Nephron progenitor cell (in vitro differentiated cells): Measurements from ENCODE around the gene COL4A3.
A peak's percentile ranks its signal among the peaks of the same experiment; 100 is the strongest.

Experiments used
- DNase-seq: peaks from one replicate; pipeline ENCODE4 v3.0.0; 2021
- H3K27ac Mint-ChIP-seq: 2 replicates; pipeline ENCODE4 v1.8.0; 2021; ENCODE audit warnings: mild to moderate bottlenecking, moderate library complexity, mixed read lengths
- H3K27me3 Mint-ChIP-seq: 2 replicates; pipeline ENCODE4 v1.8.0; 2021; ENCODE audit warnings: mild to moderate bottlenecking, low read depth, mixed read lengths; ENCODE audit not compliant: poor library complexity
- H3K36me3 Mint-ChIP-seq: 2 replicates; pipeline ENCODE4 v1.8.0; 2021; ENCODE audit warnings: low read depth, mixed read lengths
- H3K4me1 Mint-ChIP-seq: 2 replicates; pipeline ENCODE4 v1.8.0; 2021; ENCODE audit warnings: mixed read lengths
- H3K4me3 Mint-ChIP-seq: 2 replicates; pipeline ENCODE4 v1.8.0; 2021; ENCODE audit warnings: mild to moderate bottlenecking, moderate library complexity, mixed read lengths
- H3K9me3 Mint-ChIP-seq: 2 replicates; pipeline ENCODE4 v1.8.0; 2021; ENCODE audit warnings: mild to moderate bottlenecking, moderate library complexity, mixed read lengths
- TF ChIP-seq, protein P1 (sequence below): fragments of 200-600 bp; sonication (generic); IDR thresholded peaks from 2 replicates; pipeline ENCODE4 v1.5.0; 2021; ENCODE audit warnings: antibody characterized with exemption

COL4A3 gene

DNA sequence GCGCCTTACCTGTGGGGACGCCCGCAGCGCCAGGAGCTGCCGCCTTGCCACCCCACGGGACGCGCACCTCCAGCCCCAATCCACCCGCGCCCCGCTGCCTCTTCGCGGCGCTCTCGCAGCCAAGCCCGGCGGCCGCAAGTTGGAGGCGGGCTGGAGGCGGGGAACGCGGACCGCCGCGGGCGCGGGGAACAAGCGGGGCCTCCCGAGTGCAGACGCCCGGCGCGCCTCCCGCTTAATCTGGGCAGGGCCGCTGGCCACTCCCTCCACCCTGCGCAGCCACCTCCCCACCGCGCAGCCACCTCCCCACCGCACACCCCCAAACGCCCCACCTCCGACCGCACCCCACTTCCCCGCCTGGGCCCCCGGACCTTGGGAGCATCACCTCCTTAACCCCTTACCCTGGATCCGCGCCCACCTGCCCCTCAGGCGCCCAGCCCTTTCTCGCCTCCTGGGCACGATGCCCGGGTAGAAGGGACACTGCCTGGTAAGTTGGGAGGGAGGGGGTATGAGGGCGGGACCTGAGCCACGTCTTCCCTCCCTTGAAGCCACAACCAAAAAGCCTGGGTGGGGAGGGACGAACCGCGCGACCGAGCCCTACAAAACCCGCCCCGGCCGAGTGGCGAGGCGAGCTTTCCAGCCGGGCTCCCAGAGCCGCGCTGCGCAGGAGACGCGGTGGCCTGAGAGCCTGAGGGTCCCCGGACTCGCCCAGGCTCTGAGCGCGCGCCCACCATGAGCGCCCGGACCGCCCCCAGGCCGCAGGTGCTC, at the start of gene COL4A3, which contains the start of gene COL4A4:
TSS of gene COL4A3 (plus strand) at position 627 of the 765 bp plus-strand sequence. CDS start at position 730, 103 bp downstream.
TSS of gene COL4A4 (minus strand) at position 208 of the 765 bp plus-strand sequence. CDS start 16,722 bp downstream, outside the sequence.
- H3K27ac Mint-ChIP-seq, result no peak within 1 kb of the TSS
- peaks cover 92% of the 10 kb centered on the region for H3K27me3 Mint-ChIP-seq
- peaks cover 5% of the 10 kb centered on the region for H3K4me1 Mint-ChIP-seq
- H3K4me3 Mint-ChIP-seq, result peak within 1 kb of the TSS; percentile 75
- peaks cover 20% of the 10 kb centered on the region for H3K9me3 Mint-ChIP-seq
- H3K36me3 Mint-ChIP-seq, result no peaks in the 10 kb centered on the region
- DNase-seq, result peak; percentile 63
- TF ChIP-seq, protein P1, sequence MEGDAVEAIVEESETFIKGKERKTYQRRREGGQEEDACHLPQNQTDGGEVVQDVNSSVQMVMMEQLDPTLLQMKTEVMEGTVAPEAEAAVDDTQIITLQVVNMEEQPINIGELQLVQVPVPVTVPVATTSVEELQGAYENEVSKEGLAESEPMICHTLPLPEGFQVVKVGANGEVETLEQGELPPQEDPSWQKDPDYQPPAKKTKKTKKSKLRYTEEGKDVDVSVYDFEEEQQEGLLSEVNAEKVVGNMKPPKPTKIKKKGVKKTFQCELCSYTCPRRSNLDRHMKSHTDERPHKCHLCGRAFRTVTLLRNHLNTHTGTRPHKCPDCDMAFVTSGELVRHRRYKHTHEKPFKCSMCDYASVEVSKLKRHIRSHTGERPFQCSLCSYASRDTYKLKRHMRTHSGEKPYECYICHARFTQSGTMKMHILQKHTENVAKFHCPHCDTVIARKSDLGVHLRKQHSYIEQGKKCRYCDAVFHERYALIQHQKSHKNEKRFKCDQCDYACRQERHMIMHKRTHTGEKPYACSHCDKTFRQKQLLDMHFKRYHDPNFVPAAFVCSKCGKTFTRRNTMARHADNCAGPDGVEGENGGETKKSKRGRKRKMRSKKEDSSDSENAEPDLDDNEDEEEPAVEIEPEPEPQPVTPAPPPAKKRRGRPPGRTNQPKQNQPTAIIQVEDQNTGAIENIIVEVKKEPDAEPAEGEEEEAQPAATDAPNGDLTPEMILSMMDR, result no peak

DNA sequence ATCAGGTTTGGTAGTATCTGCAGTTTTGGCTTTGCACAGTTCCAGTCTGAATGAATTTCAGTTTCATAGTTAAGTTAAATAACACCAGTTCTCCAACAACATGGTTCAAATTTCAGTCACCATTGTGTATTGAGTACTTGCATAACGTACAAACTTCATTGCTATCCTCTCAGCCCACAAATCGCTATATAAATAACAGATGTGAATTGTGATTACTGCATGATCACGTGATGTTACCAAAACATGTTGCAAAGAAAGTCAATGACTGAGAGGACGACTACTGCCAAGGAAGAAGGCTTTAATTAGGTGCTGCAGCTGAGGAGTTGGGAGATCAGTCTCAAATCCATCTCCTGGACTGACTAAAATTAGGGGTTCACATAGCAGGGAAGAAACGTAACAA, 48.7 kb upstream of the COL4A3 start:
- peaks cover 12% of the 10 kb centered on the region for H3K4me1 Mint-ChIP-seq
- no peaks in the 10 kb centered on the region for H3K9me3 Mint-ChIP-seq
- H3K4me3 Mint-ChIP-seq, result no peak overlapping the region
- H3K36me3 Mint-ChIP-seq, result no peaks in the 10 kb centered on the region
- H3K27me3 Mint-ChIP-seq, result no peaks in the 10 kb centered on the region
- DNase-seq, result no peak
- no peak overlapping the region for H3K27ac Mint-ChIP-seq
- TF ChIP-seq, protein P1, result no peak

DNA sequence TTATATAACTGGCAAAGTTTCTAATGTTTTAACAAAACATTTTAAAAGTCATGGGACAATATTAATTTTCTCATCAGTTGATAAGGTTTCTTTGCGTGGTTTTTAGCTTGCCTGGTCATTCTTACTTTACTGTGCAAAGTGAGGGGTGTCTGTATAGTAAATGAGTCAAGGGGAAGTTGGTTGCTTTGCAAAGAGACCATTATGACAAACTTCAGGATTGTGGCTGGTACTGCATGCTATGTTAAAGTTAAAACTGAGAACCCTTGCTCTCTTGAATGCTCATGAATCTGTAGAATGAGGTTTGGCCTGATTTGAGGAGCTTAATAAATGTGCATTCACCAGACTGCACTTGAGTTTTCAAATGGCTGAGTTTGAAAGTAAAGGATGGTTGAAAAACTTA, 47.4 kb upstream of the COL4A3 start:
- no peaks in the 10 kb centered on the region for H3K9me3 Mint-ChIP-seq
- no peak overlapping the region for H3K4me3 Mint-ChIP-seq
- peaks cover 12% of the 10 kb centered on the region for H3K4me1 Mint-ChIP-seq
- no peak overlapping the region for H3K27ac Mint-ChIP-seq
- no peak for DNase-seq
- no peaks in the 10 kb centered on the region for H3K36me3 Mint-ChIP-seq
- TF ChIP-seq, protein P1, result no peak
- no peaks in the 10 kb centered on the region for H3K27me3 Mint-ChIP-seq

DNA sequence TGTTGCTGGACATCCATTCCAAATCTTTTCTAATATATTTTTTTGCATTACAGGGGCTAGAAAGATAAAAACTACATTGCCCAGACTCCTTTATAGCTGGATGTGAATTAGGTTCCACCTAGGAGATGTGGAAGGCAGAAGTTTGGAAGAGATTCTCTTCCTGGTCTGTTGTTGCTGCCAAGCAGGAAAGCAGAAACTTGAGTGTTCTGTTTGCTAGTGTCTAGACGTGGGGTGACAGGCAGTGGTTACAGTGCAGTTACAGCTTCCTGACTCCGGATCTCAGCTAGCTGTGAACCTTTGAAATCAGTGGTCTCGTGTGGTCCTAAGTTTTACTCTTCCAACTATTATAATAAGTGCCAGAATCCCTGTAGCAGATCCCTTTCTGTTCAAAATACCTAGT, 46.6 kb upstream of the COL4A3 start:
- Mint-ChIP-seq H3K27me3 (no peaks in the 10 kb centered on the region), H3K4me1 (peaks cover 12% of the 10 kb centered on the region), H3K9me3 (no peaks in the 10 kb centered on the region), H3K27ac (no peak overlapping the region), H3K4me3 (no peak overlapping the region), H3K36me3 (no peaks in the 10 kb centered on the region)
- TF ChIP-seq, protein P1, result no peak
- DNase-seq, result no peak

DNA sequence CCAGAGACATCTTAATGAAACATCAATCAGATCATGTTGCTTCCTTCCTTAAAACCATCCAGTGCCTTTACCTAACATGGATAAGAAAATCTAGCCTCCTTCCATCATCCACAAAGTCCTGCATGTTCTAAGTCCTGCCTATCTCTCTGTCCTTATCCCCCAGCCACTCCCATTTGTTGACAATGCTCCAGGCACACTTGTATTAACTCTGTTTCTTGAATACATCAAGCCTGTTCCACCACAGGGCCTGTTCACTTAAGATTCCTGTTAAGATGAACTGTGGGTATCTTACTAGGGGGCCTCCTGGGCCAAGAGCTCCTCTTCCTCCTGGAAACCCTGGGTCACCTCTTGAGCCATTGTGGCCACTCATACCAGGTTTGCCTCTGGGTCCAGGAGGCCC, 46.1 kb upstream of the COL4A3 start:
- no peak for DNase-seq
- TF ChIP-seq, protein P1, result no peak
- H3K4me3 Mint-ChIP-seq, result no peak overlapping the region
- no peaks in the 10 kb centered on the region for H3K9me3 Mint-ChIP-seq
- no peaks in the 10 kb centered on the region for H3K36me3 Mint-ChIP-seq
- H3K4me1 Mint-ChIP-seq, result peaks cover 12% of the 10 kb centered on the region
- no peaks in the 10 kb centered on the region for H3K27me3 Mint-ChIP-seq
- no peak overlapping the region for H3K27ac Mint-ChIP-seq

DNA sequence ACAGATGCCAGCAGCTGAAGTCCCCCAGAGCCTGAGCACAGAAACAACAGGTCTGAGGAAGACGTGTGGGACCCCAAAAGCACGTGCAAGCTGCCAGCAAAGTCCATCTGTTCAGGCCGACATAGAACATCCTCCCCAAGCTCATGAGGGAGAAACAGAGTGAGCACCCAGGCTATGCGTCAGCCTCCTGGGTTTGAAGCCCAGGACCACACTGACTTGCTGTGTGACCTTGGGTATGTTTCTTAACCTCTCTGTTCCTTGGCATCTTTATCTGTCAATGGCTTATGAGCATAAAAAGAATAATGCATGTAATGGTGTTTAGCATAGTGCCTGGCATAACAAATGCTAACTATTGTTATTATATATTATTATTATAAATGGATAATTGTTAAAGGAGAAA, 40.7 kb upstream of the COL4A3 start:
- Mint-ChIP-seq H3K27me3 (peaks cover 3% of the 10 kb centered on the region), H3K27ac (no peak overlapping the region), H3K4me1 (peaks cover 27% of the 10 kb centered on the region), H3K36me3 (no peaks in the 10 kb centered on the region), H3K9me3 (no peaks in the 10 kb centered on the region), H3K4me3 (no peak overlapping the region)
- no peak for DNase-seq
- TF ChIP-seq, protein P1, result no peak
